ENCODE data around the gene PCDHAC2. TPM values are rescaled to one million over a fixed set of nuclear protein-coding genes. Genes with fewer than 3 reads are reported as not detected.

Gene PCDHAC2
- not detected for polyA plus RNA-seq

- Mint-ChIP-seq H3K4me3 (no peak within 1 kb of the TSS), H3K36me3 (no peaks in the 10 kb centered on the region), H3K27me3 (ENCODE audit: low read depth in 3 of 3) (peaks cover 9 to 15% (median 11%) of the 10 kb centered on the region in 3 donors), H3K27ac (no peak within 1 kb of the TSS), H3K4me1 (no peaks in the 10 kb centered on the region), H3K9me3 (peaks cover 0 to 3% (median 0%) of the 10 kb centered on the region in 6 donors)
- no peak for DNase-seq
Observed at GRCh38 chr5:140966293-140967225, at the start of gene PCDHAC2. Gene PCDHAC2 (plus strand): TSS chr5:140966476. CDS start chr5:140966767, 291 bp downstream.

- Mint-ChIP-seq H3K27me3 (ENCODE audit: low read depth in 3 of 3) (peaks cover 7 to 20% (median 14%) of the 10 kb centered on the region in 3 donors), H3K9me3 (peaks cover 1 to 38% (median 7%) of the 10 kb centered on the region in 6 donors), H3K27ac (no peak overlapping the region)
Observed at GRCh38 chr5:140923601-140924000, 42.7 kb upstream of the PCDHAC2 start.

GRCh38 chr5:140925806-140926442, 40.4 kb upstream of the PCDHAC2 start, which contains the start of gene PCDHAC1:
Gene PCDHAC1 (plus strand): TSS chr5:140926299. CDS start chr5:140926893, 594 bp downstream.
- DNase-seq = no peak
- no peak within 1 kb of the TSS for H3K27ac Mint-ChIP-seq
- peaks cover 3 to 48% (median 6%) of the 10 kb centered on the region in 6 donors for H3K9me3 Mint-ChIP-seq
- H3K36me3 Mint-ChIP-seq = no peaks in the 10 kb centered on the region
- peaks cover 6 to 8% of the 10 kb centered on the region in 2 donors for H3K4me1 Mint-ChIP-seq
- H3K27me3 Mint-ChIP-seq (ENCODE audit: low read depth in 3 of 3) = peaks cover 7 to 21% (median 12%) of the 10 kb centered on the region in 3 donors
- peak within 1 kb of the TSS; percentile 50 to 64 (median 54) for H3K4me3 Mint-ChIP-seq

More at GRCh38 chr5:140923601-140924000, 42.7 kb upstream of the PCDHAC2 start:
- Mint-ChIP-seq H3K36me3 (no peaks in the 10 kb centered on the region), H3K4me3 (no peak overlapping the region), H3K4me1 (peaks cover 6 to 8% of the 10 kb centered on the region in 2 donors)
- no peak for DNase-seq

GRCh38 chr5:140926443-140927227, 39.6 kb upstream of the PCDHAC2 start:
- Mint-ChIP-seq H3K27me3 (ENCODE audit: low read depth in 3 of 3) (peaks cover 7 to 21% (median 12%) of the 10 kb centered on the region in 3 donors), H3K4me3 (peak overlapping the region; percentile 50 to 64 (median 54)), H3K36me3 (no peaks in the 10 kb centered on the region), H3K4me1 (peaks cover 6 to 8% of the 10 kb centered on the region in 2 donors), H3K27ac (no peak overlapping the region), H3K9me3 (peaks cover 5 to 48% (median 6%) of the 10 kb centered on the region in 6 donors)
- peak in 1 of 3 donors; percentile 3 for DNase-seq

- peaks cover 7 to 21% (median 12%) of the 10 kb centered on the region in 3 donors for H3K27me3 Mint-ChIP-seq (ENCODE audit: low read depth in 3 of 3)
Observed at GRCh38 chr5:140927228-140927573, 39.1 kb upstream of the PCDHAC2 start.

GRCh38 chr5:140934964-140935606, 31.2 kb upstream of the PCDHAC2 start:
- no peak for DNase-seq
- no peak overlapping the region for H3K4me3 Mint-ChIP-seq
- no peaks in the 10 kb centered on the region for H3K4me1 Mint-ChIP-seq
- peaks cover 0 to 6% (median 0%) of the 10 kb centered on the region in 6 donors for H3K9me3 Mint-ChIP-seq
- H3K27ac Mint-ChIP-seq = no peak overlapping the region
- no peaks in the 10 kb centered on the region for H3K36me3 Mint-ChIP-seq
- H3K27me3 Mint-ChIP-seq (ENCODE audit: low read depth in 3 of 3) = no peaks in the 10 kb centered on the region

More at GRCh38 chr5:140927228-140927573, 39.1 kb upstream of the PCDHAC2 start:
- Mint-ChIP-seq H3K27ac (no peak overlapping the region), H3K9me3 (peaks cover 3 to 45% (median 5%) of the 10 kb centered on the region in 6 donors), H3K4me3 (peak overlapping the region; percentile 50 to 64 (median 54)), H3K36me3 (no peaks in the 10 kb centered on the region), H3K4me1 (peaks cover 6 to 8% of the 10 kb centered on the region in 2 donors)
- DNase-seq = no peak

GRCh38 chr5:140946578-140946977, 19.7 kb upstream of the PCDHAC2 start:
- DNase-seq = no peak
- H3K27ac Mint-ChIP-seq = no peak overlapping the region
- H3K27me3 Mint-ChIP-seq (ENCODE audit: low read depth in 3 of 3) = peaks cover 0 to 1% (median under 1%) of the 10 kb centered on the region in 3 donors
- H3K9me3 Mint-ChIP-seq = peaks cover 2 to 24% (median 12%) of the 10 kb centered on the region in 6 donors
- no peak overlapping the region for H3K4me3 Mint-ChIP-seq
- no peaks in the 10 kb centered on the region for H3K36me3 Mint-ChIP-seq
- no peaks in the 10 kb centered on the region for H3K4me1 Mint-ChIP-seq

- peaks cover 0 to 8% (median 5%) of the 10 kb centered on the region in 3 donors for H3K27me3 Mint-ChIP-seq (ENCODE audit: low read depth in 3 of 3)
- H3K27ac Mint-ChIP-seq = no peak overlapping the region
- no peak overlapping the region for H3K4me3 Mint-ChIP-seq
- H3K9me3 Mint-ChIP-seq = peaks cover 0 to 20% (median 8%) of the 10 kb centered on the region in 6 donors
- no peak for DNase-seq
- H3K4me1 Mint-ChIP-seq = no peaks in the 10 kb centered on the region
- H3K36me3 Mint-ChIP-seq = no peaks in the 10 kb centered on the region
Observed at GRCh38 chr5:140951636-140952035, 14.6 kb upstream of the PCDHAC2 start.

GRCh38 chr5:140953234-140953633, 13.0 kb upstream of the PCDHAC2 start:
- H3K27me3 Mint-ChIP-seq (ENCODE audit: low read depth in 3 of 3) = peaks cover 0 to 8% (median 5%) of the 10 kb centered on the region in 3 donors
- H3K9me3 Mint-ChIP-seq = peaks cover 0 to 20% (median 8%) of the 10 kb centered on the region in 6 donors
- no peak for DNase-seq
- no peak overlapping the region for H3K4me3 Mint-ChIP-seq
- H3K4me1 Mint-ChIP-seq = no peaks in the 10 kb centered on the region
- no peaks in the 10 kb centered on the region for H3K36me3 Mint-ChIP-seq
- H3K27ac Mint-ChIP-seq = no peak overlapping the region

GRCh38 chr5:140962190-140962589, 4.1 kb upstream of the PCDHAC2 start:
- H3K36me3 Mint-ChIP-seq = no peaks in the 10 kb centered on the region
- H3K4me1 Mint-ChIP-seq = no peaks in the 10 kb centered on the region
- peaks cover 0 to 3% (median 0%) of the 10 kb centered on the region in 6 donors for H3K9me3 Mint-ChIP-seq
- no peak overlapping the region for H3K27ac Mint-ChIP-seq
- no peak overlapping the region for H3K4me3 Mint-ChIP-seq
- H3K27me3 Mint-ChIP-seq (ENCODE audit: low read depth in 3 of 3) = peaks cover 5 to 12% (median 6%) of the 10 kb centered on the region in 3 donors
- DNase-seq = no peak

- H3K27ac Mint-ChIP-seq = no peak overlapping the region
Observed at GRCh38 chr5:140964356-140964755, 1.9 kb upstream of the PCDHAC2 start.

GRCh38 chr5:140965905-140966292, 377 bp upstream of the PCDHAC2 start:
- Mint-ChIP-seq H3K9me3 (peaks cover 0 to 3% (median 0%) of the 10 kb centered on the region in 6 donors), H3K4me1 (no peaks in the 10 kb centered on the region), H3K27me3 (ENCODE audit: low read depth in 3 of 3) (peaks cover 9 to 15% (median 11%) of the 10 kb centered on the region in 3 donors), H3K27ac (no peak overlapping the region), H3K4me3 (no peak overlapping the region), H3K36me3 (no peaks in the 10 kb centered on the region)
- no peak for DNase-seq

More at GRCh38 chr5:140964356-140964755, 1.9 kb upstream of the PCDHAC2 start:
- H3K9me3 Mint-ChIP-seq = peaks cover 0 to 3% (median 0%) of the 10 kb centered on the region in 6 donors
- H3K4me1 Mint-ChIP-seq = no peaks in the 10 kb centered on the region
- no peaks in the 10 kb centered on the region for H3K36me3 Mint-ChIP-seq
- no peak for DNase-seq
- no peak overlapping the region for H3K4me3 Mint-ChIP-seq
- peaks cover 9 to 15% (median 11%) of the 10 kb centered on the region in 3 donors for H3K27me3 Mint-ChIP-seq (ENCODE audit: low read depth in 3 of 3)

Data from immature natural killer cell (primary cell).